Bone marrow (tissue), 2 donors: ENCODE results near the gene S100PBP.

Experiments used
- DNase-seq, 2 donors: peaks; one replicate each; lab custom pipeline; 2025; lab: John Stamatoyannopoulos, UW

The S100PBP gene

GRCh38 chr1:32817159-32817814, at the start of gene S100PBP, which contains the start of gene YARS1:
Gene S100PBP, plus strand, starts transcription at chr1:32817653. Its CDS starts 8,447 bp downstream, at chr1:32826100.
Gene YARS1, minus strand, starts transcription at chr1:32817358. Its CDS starts 114 bp downstream, at chr1:32817244.
- DNase-seq, result peak; percentile 96 to 97

- DNase-seq, result no peak
Observed at GRCh38 chr1:32768110-32768850, 49.2 kb upstream of the S100PBP start.

GRCh38 chr1:32769524-32770220, 47.8 kb upstream of the S100PBP start:
- DNase-seq, result no peak

- no peak for DNase-seq
Observed at GRCh38 chr1:32770221-32770731, 47.2 kb upstream of the S100PBP start.

- DNase-seq, result no peak
Observed at GRCh38 chr1:32770741-32771548, 46.5 kb upstream of the S100PBP start.

GRCh38 chr1:32771561-32772280, 45.7 kb upstream of the S100PBP start:
- no peak for DNase-seq

GRCh38 chr1:32772281-32773017, 45.0 kb upstream of the S100PBP start:
- DNase-seq, result no peak

- peak; percentile 21 to 27 for DNase-seq
Observed at GRCh38 chr1:32773018-32773763, 44.3 kb upstream of the S100PBP start.

- DNase-seq, result no peak
Observed at GRCh38 chr1:32773764-32774463, 43.5 kb upstream of the S100PBP start.

GRCh38 chr1:32774464-32774808, 43.0 kb upstream of the S100PBP start:
- DNase-seq, result no peak

GRCh38 chr1:32774950-32775634, 42.4 kb upstream of the S100PBP start:
- no peak for DNase-seq

GRCh38 chr1:32775640-32776337, 41.7 kb upstream of the S100PBP start:
- DNase-seq, result peak in 1 of 2 donors; percentile 35

- DNase-seq, result no peak
Observed at GRCh38 chr1:32779242-32779641, 38.2 kb upstream of the S100PBP start.

GRCh38 chr1:32780005-32780404, 37.4 kb upstream of the S100PBP start:
- DNase-seq, result no peak

GRCh38 chr1:32780628-32781234, 36.7 kb upstream of the S100PBP start:
- no peak for DNase-seq

- no peak for DNase-seq
Observed at GRCh38 chr1:32782086-32782485, 35.4 kb upstream of the S100PBP start.

- DNase-seq, result no peak
Observed at GRCh38 chr1:32783851-32784250, 33.6 kb upstream of the S100PBP start.
